PFSK-1 (cell line): ENCODE data around the gene SLMAP.

Experiments
- FOXP2 ChIP-seq: optimal IDR thresholded peaks from 2 replicates; pipeline ENCODE3; 2011; ENCODE audit warnings: borderline replicate concordance, control low read depth, inconsistent platforms; ENCODE audit not compliant: insufficient read depth; ENCODE audit errors: extremely low read length, extremely low read depth
- POLR2AphosphoS5 ChIP-seq: IDR thresholded peaks from 2 replicates; pipeline ENCODE4 v1.6.1; 2012; ENCODE audit warnings: low read depth, mild to moderate bottlenecking, control low read depth, low read length, moderate library complexity
- REST ChIP-seq, 2 experiments: IDR thresholded peaks; 2 replicates each; pipeline versions ENCODE4 v1.6.1 to v1.8.0; 2011 to 2012; ENCODE audit warnings: low read depth in 2 of 2, low read length in 2 of 2, control low read depth in 1 of 2, inconsistent platforms in 1 of 2, mild to moderate bottlenecking in 1 of 2, moderate library complexity in 1 of 2; ENCODE audit not compliant: insufficient read depth in 1 of 2
- TAF1 ChIP-seq: IDR thresholded peaks from 2 replicates; pipeline ENCODE4 v1.6.1; 2012; ENCODE audit warnings: low read length, control low read depth, borderline replicate concordance; ENCODE audit not compliant: insufficient read depth

GRCh38 chr3:57756528-57757401 is 656 bp downstream of the SLMAP start:
- TF ChIP-seq FOXP2 (no peak), POLR2AphosphoS5 (no peak), REST (IDR thresholded peaks at IDR 0.05; ENCODE audit: insufficient read depth in 1 of 2, low read depth in 2 of 2, low read length in 2 of 2) (no peak), TAF1 (no peak)
